ENCODE measurements around the gene KCNC2.

Gene KCNC2

GRCh38 chr12:75245108-75245507, 35.5 kb upstream of the KCNC2 start:
- Histone ChIP-seq H3K27ac (replicated peaks) (no peak overlapping the region), H3K4me3 (replicated peaks; ENCODE audit: insufficient read depth, low read length) (no peak overlapping the region), H3K27me3 (ENCODE audit: insufficient read depth, poor library complexity, severe bottlenecking) (no peaks in the 10 kb centered on the region)
- no peak for TF ChIP-seq SPI1 (IDR thresholded peaks at IDR 0.05; ENCODE audit: borderline replicate concordance, low read depth)
- TF ChIP-seq GABPA (IDR thresholded peaks at IDR 0.05; ENCODE audit: low read depth), result no peak
- TF ChIP-seq CTCF (IDR thresholded peaks at IDR 0.05; ENCODE audit: insufficient read depth, low read length), result no peak
- TF ChIP-seq POLR2AphosphoS5 (IDR thresholded peaks at IDR 0.05; ENCODE audit: low read depth), result no peak
- TF ChIP-seq, protein P1, sequence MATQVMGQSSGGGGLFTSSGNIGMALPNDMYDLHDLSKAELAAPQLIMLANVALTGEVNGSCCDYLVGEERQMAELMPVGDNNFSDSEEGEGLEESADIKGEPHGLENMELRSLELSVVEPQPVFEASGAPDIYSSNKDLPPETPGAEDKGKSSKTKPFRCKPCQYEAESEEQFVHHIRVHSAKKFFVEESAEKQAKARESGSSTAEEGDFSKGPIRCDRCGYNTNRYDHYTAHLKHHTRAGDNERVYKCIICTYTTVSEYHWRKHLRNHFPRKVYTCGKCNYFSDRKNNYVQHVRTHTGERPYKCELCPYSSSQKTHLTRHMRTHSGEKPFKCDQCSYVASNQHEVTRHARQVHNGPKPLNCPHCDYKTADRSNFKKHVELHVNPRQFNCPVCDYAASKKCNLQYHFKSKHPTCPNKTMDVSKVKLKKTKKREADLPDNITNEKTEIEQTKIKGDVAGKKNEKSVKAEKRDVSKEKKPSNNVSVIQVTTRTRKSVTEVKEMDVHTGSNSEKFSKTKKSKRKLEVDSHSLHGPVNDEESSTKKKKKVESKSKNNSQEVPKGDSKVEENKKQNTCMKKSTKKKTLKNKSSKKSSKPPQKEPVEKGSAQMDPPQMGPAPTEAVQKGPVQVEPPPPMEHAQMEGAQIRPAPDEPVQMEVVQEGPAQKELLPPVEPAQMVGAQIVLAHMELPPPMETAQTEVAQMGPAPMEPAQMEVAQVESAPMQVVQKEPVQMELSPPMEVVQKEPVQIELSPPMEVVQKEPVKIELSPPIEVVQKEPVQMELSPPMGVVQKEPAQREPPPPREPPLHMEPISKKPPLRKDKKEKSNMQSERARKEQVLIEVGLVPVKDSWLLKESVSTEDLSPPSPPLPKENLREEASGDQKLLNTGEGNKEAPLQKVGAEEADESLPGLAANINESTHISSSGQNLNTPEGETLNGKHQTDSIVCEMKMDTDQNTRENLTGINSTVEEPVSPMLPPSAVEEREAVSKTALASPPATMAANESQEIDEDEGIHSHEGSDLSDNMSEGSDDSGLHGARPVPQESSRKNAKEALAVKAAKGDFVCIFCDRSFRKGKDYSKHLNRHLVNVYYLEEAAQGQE (IDR thresholded peaks at IDR 0.05; ENCODE audit: insufficient replicate concordance, low read depth), result no peak
- DNase-seq (ENCODE audit: low read depth in 1 of 2, low spot score in 1 of 2), result no peak

DNA sequence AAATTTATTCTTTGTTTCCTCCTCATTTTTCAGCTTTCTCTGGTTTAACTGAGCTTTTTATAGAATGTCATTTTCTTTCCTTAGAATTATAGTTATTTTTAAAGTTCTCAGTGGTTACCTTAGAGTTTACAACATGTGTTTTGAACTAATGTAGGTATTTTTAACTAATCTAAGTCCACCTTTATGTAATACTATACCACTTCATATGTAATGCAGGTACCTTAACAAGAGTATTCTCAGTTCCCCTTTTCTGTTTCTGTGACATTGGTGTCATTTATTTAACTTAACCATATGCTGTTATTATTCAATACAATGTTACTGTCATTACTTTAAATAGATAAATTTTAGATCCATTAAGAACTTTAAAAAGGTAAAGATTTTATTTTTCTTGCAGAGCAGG, 30.3 kb upstream of the KCNC2 start:
- DNase-seq (ENCODE audit: low read depth in 1 of 2, low spot score in 1 of 2), result no peak
- Histone ChIP-seq H3K27ac (replicated peaks) (no peak overlapping the region), H3K27me3 (ENCODE audit: insufficient read depth, poor library complexity, severe bottlenecking) (no peaks in the 10 kb centered on the region), H3K4me3 (replicated peaks; ENCODE audit: insufficient read depth, low read length) (no peak overlapping the region)
- TF ChIP-seq POLR2AphosphoS5 (IDR thresholded peaks at IDR 0.05; ENCODE audit: low read depth) (no peak), SPI1 (IDR thresholded peaks at IDR 0.05; ENCODE audit: borderline replicate concordance, low read depth) (no peak), CTCF (IDR thresholded peaks at IDR 0.05; ENCODE audit: insufficient read depth, low read length) (no peak), GABPA (IDR thresholded peaks at IDR 0.05; ENCODE audit: low read depth) (no peak)
- TF ChIP-seq, protein P1 (IDR thresholded peaks at IDR 0.05; ENCODE audit: insufficient replicate concordance, low read depth), result no peak

- DNase-seq (ENCODE audit: low read depth in 1 of 2, low spot score in 1 of 2), result no peak
- no peak overlapping the region for H3K4me3 ChIP-seq (replicated peaks; ENCODE audit: insufficient read depth, low read length)
- TF ChIP-seq POLR2AphosphoS5 (IDR thresholded peaks at IDR 0.05; ENCODE audit: low read depth) (no peak), SPI1 (IDR thresholded peaks at IDR 0.05; ENCODE audit: borderline replicate concordance, low read depth) (no peak), CTCF (IDR thresholded peaks at IDR 0.05; ENCODE audit: insufficient read depth, low read length) (no peak), GABPA (IDR thresholded peaks at IDR 0.05; ENCODE audit: low read depth) (no peak)
- TF ChIP-seq, protein P1 (IDR thresholded peaks at IDR 0.05; ENCODE audit: insufficient replicate concordance, low read depth), result no peak
- no peaks in the 10 kb centered on the region for H3K27me3 ChIP-seq (ENCODE audit: insufficient read depth, poor library complexity, severe bottlenecking)
- H3K27ac ChIP-seq (replicated peaks), result no peak overlapping the region
These were observed 26.6 kb upstream of the KCNC2 start for GRCh38 chr12:75236206-75236605.

All from HL-60 (cell line).